Endodermal cell (in vitro differentiated cells): Measurements from ENCODE around the gene ERAL1. TPM values are rescaled to one million over a fixed set of nuclear protein-coding genes. Genes with fewer than 3 reads are reported as not detected.

Experiments
- DNase-seq: peaks from one replicate; pipeline ENCODE4 v3.0.0-alpha.2; 2017
- H3K27ac ChIP-seq: 2 replicates; pipeline ENCODE4 v1.5.1; 2013; ENCODE audit warnings: mild to moderate bottlenecking, low read depth, low read length, moderate library complexity
- H3K27me3 ChIP-seq: 2 replicates; pipeline ENCODE4 v1.6.1; 2013; ENCODE audit warnings: mild to moderate bottlenecking, low read length, moderate library complexity; ENCODE audit not compliant: insufficient read depth, control insufficient read depth, poor library complexity, severe bottlenecking
- H3K36me3 ChIP-seq: 2 replicates; pipeline ENCODE4 v1.7.0; 2013; ENCODE audit warnings: mild to moderate bottlenecking, low read length, moderate library complexity; ENCODE audit not compliant: control insufficient read depth, insufficient read depth
- H3K4me1 ChIP-seq: one replicate; pipeline ENCODE4 v1.7.0; 2013; ENCODE audit warnings: low read length; ENCODE audit not compliant: control insufficient read depth, insufficient read depth
- H3K4me3 ChIP-seq: 2 replicates; pipeline ENCODE4 v1.5.1; 2013; ENCODE audit warnings: mild to moderate bottlenecking, low read length, moderate library complexity
- H3K9ac ChIP-seq: 2 replicates; pipeline ENCODE4 v1.6.1; 2013; ENCODE audit warnings: mild to moderate bottlenecking, low read length, moderate library complexity; ENCODE audit not compliant: poor library complexity, severe bottlenecking; ENCODE audit errors: extremely low read depth
- H3K9me3 ChIP-seq: 2 replicates; pipeline ENCODE4 v1.6.1; 2013; ENCODE audit warnings: mild to moderate bottlenecking, low read length, moderate library complexity; ENCODE audit not compliant: control insufficient read depth
- H3K27ac Mint-ChIP-seq: 2 replicates; pipeline ENCODE4 v1.8.0; 2020; ENCODE audit warnings: mixed read lengths
- H3K27me3 Mint-ChIP-seq: 2 replicates; pipeline ENCODE4 v1.8.0; 2021; ENCODE audit warnings: mild to moderate bottlenecking, mixed read lengths; ENCODE audit not compliant: insufficient read depth
- H3K36me3 Mint-ChIP-seq: 2 replicates; pipeline ENCODE4 v1.8.0; 2020; ENCODE audit warnings: low read depth, mixed read lengths
- H3K4me1 Mint-ChIP-seq: 2 replicates; pipeline ENCODE4 v1.8.0; 2020; ENCODE audit warnings: mixed read lengths
- H3K4me3 Mint-ChIP-seq: 2 replicates; pipeline ENCODE4 v1.8.0; 2020; ENCODE audit warnings: mild to moderate bottlenecking, moderate library complexity, mixed read lengths
- H3K9me3 Mint-ChIP-seq: 2 replicates; pipeline ENCODE4 v1.8.0; 2020; ENCODE audit warnings: mild to moderate bottlenecking, mixed read lengths
- WGBS, 2 experiments: methylation state at CpG; one replicate each; pipeline versions ENCODE4 v1.1.5 to v1.1.7; 2013; ENCODE audit warnings: missing lambda C conversion rate in 2 of 2, mixed read lengths in 1 of 2; ENCODE audit not compliant: insufficient coverage in 1 of 2, insufficient read length in 1 of 2; 5-methylcytosine and 5-hydroxymethylcytosine counted together
- total RNA-seq, 2 donors: library from RNA; stranded (reverse); fragmentation: NEBNext Ultra II Directional in 1 of 2; extraction: Animal tissue kit (Norgen Biotek cat#: 25700) in 1 of 2; gene quantifications; 2 replicates in 1 of 2; 3 replicates in 1 of 2; pipeline ENCODE4 v1.2.1, GENCODE V29; 2021
- TF ChIP-seq, protein P1 (sequence below): fragments of 200-600 bp; sonication (generic); conservative IDR thresholded peaks from 2 replicates; pipeline ENCODE4 v1.5.0; 2021; ENCODE audit warnings: antibody characterized with exemption, mild to moderate bottlenecking

ERAL1 gene
- total RNA-seq, 2 donors from 2014 or later, result 54.2 to 60.9 TPM

DNA sequence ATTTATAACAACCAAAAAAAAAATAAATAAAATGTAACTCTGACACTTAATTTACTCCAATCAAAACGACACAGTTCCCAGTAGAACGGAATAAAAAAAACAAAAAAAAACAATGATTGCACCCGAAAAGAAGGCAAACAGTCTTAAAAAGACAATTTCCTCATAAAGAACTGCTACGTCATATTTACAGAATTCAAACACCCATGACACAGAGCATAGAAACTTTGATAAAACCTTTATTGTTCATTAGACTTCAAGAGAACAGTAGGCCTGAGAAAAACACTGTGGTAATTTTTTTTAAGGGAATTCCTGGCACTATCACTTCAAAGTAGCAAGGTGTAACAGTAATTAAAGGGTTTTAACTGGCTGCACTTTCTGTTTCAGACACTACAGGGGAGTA is 38.3 kb upstream of the ERAL1 start:
- no peaks in the 10 kb centered on the region for H3K27me3 ChIP-seq
- H3K9me3 ChIP-seq, result no peaks in the 10 kb centered on the region
- WGBS, 2 experiments, result 87 to 89% methylated on average over 4 of the region's 4 CpGs
- H3K4me1 ChIP-seq, result no peaks in the 10 kb centered on the region
- no peak for DNase-seq
- no peak overlapping the region for H3K4me3 ChIP-seq
- Mint-ChIP-seq H3K36me3 (peaks cover 7% of the 10 kb centered on the region), H3K27me3 (no peaks in the 10 kb centered on the region), H3K4me1 (peaks cover 25% of the 10 kb centered on the region), H3K27ac (peak overlapping the region; percentile 37), H3K4me3 (no peak overlapping the region), H3K9me3 (no peaks in the 10 kb centered on the region)
- TF ChIP-seq, protein P1, sequence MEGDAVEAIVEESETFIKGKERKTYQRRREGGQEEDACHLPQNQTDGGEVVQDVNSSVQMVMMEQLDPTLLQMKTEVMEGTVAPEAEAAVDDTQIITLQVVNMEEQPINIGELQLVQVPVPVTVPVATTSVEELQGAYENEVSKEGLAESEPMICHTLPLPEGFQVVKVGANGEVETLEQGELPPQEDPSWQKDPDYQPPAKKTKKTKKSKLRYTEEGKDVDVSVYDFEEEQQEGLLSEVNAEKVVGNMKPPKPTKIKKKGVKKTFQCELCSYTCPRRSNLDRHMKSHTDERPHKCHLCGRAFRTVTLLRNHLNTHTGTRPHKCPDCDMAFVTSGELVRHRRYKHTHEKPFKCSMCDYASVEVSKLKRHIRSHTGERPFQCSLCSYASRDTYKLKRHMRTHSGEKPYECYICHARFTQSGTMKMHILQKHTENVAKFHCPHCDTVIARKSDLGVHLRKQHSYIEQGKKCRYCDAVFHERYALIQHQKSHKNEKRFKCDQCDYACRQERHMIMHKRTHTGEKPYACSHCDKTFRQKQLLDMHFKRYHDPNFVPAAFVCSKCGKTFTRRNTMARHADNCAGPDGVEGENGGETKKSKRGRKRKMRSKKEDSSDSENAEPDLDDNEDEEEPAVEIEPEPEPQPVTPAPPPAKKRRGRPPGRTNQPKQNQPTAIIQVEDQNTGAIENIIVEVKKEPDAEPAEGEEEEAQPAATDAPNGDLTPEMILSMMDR, result no peak
- H3K27ac ChIP-seq, result no peak overlapping the region
- no peak overlapping the region for H3K9ac ChIP-seq
- no peaks in the 10 kb centered on the region for H3K36me3 ChIP-seq

DNA sequence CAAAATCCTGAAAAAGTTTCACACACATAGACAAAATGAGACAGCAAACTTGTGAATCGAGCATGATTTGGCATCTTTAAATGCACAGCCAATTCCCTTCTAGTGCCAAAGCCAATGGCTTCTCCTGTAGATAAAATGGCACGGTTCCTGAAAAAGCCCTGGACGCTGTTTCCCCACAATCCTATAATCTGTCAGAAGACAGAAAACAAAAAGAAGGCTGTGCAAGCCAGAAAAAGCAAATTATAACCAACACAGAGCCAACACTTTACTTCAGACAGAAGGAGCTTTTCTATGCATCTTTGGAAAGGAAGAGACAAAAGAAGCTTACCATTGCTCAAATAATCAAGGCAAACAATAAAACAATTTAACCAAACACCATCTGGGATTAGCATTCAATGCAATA is 36.0 kb upstream of the ERAL1 start:
- Mint-ChIP-seq H3K4me1 (peaks cover 19% of the 10 kb centered on the region), H3K9me3 (no peaks in the 10 kb centered on the region), H3K27me3 (no peaks in the 10 kb centered on the region), H3K36me3 (peaks cover 7% of the 10 kb centered on the region), H3K27ac (no peak overlapping the region), H3K4me3 (no peak overlapping the region)
- Histone ChIP-seq H3K4me3 (no peak overlapping the region), H3K36me3 (no peaks in the 10 kb centered on the region), H3K9me3 (no peaks in the 10 kb centered on the region), H3K27me3 (no peaks in the 10 kb centered on the region), H3K9ac (no peak overlapping the region), H3K4me1 (no peaks in the 10 kb centered on the region), H3K27ac (no peak overlapping the region)
- DNase-seq, result no peak
- TF ChIP-seq, protein P1, result no peak
- 92 to 95% methylated on average over 3 of the region's 3 CpGs for WGBS, 2 experiments

DNA sequence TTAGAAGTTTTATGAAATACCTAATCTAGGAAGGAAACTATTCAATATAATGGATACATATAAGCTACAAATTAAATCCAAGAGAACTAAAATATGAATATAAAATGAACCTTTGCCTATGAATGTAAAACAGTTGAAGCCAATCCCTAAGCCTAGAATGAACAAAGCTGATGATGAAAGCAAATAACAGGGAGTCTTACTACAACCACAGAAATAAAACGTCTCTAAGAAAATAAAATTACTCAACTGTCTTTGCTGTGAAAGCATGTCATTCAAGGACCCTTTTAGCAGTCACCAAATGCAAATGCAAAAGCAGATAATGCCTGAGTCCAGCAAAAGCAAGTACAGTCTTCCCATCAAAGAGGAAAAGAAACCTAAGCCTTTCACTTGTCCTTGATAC is 35.2 kb upstream of the ERAL1 start:
- TF ChIP-seq, protein P1, result no peak
- no peaks in the 10 kb centered on the region for H3K9me3 Mint-ChIP-seq

More for the DNA sequence above, 35.2 kb upstream of the ERAL1 start:
- no peak overlapping the region for H3K9ac ChIP-seq
- no peak overlapping the region for H3K4me3 ChIP-seq
- Mint-ChIP-seq H3K27me3 (no peaks in the 10 kb centered on the region), H3K4me1 (peaks cover 19% of the 10 kb centered on the region), H3K36me3 (peaks cover 7% of the 10 kb centered on the region), H3K4me3 (no peak overlapping the region), H3K27ac (peak overlapping the region; percentile 2)
- DNase-seq, result no peak
- no peaks in the 10 kb centered on the region for H3K36me3 ChIP-seq
- no peaks in the 10 kb centered on the region for H3K9me3 ChIP-seq
- H3K4me1 ChIP-seq, result no peaks in the 10 kb centered on the region
- no peaks in the 10 kb centered on the region for H3K27me3 ChIP-seq
- no peak overlapping the region for H3K27ac ChIP-seq
- 67 to 94% methylated on average over 1 of the region's 1 CpG for WGBS, 2 experiments
